H9 (cell line): ENCODE data around the gene HSPBP1. TPM values are rescaled to one million over a fixed set of nuclear protein-coding genes. Genes with fewer than 3 reads are reported as not detected.

Experiments used
- DNase-seq: peaks from one replicate; pipeline ENCODE4 v3.0.0-alpha.2; 2017
- H2AFZ ChIP-seq: one replicate; pipeline ENCODE4 v1.6.1; 2013; ENCODE audit warnings: mild to moderate bottlenecking, low read length, control low read depth, moderate library complexity
- H2AK5ac ChIP-seq: 2 replicates; pipeline ENCODE4 v1.6.1; 2013; ENCODE audit warnings: low read length, control low read depth, mixed read lengths; ENCODE audit not compliant: insufficient read length
- H2BK120ac ChIP-seq: one replicate; pipeline ENCODE4 v1.6.1; 2013; ENCODE audit warnings: low read depth, mild to moderate bottlenecking, low read length, control low read depth, inconsistent platforms; ENCODE audit not compliant: poor library complexity, severe bottlenecking
- H2BK12ac ChIP-seq: 2 replicates; pipeline ENCODE4 v1.6.1; 2013; ENCODE audit warnings: low read length, control low read depth, mixed read lengths, low read depth; ENCODE audit not compliant: insufficient read length
- H2BK15ac ChIP-seq: 2 replicates; pipeline ENCODE4 v1.6.1; 2013; ENCODE audit warnings: low read depth, low read length, control low read depth
- H2BK20ac ChIP-seq: one replicate; pipeline ENCODE4 v1.6.1; 2013; ENCODE audit warnings: low read depth, mild to moderate bottlenecking, low read length, control low read depth, inconsistent platforms; ENCODE audit not compliant: poor library complexity, severe bottlenecking
- H2BK5ac ChIP-seq: 2 replicates; pipeline ENCODE4 v1.6.1; 2013; ENCODE audit warnings: low read length, control low read depth, mixed read lengths; ENCODE audit not compliant: insufficient read length
- H3K14ac ChIP-seq: 2 replicates; pipeline ENCODE4 v1.6.1; 2013; ENCODE audit warnings: low read length, control low read depth; ENCODE audit not compliant: insufficient read depth
- H3K18ac ChIP-seq: 2 replicates; pipeline ENCODE4 v1.6.1; 2013; ENCODE audit warnings: low read depth, mild to moderate bottlenecking, mixed read lengths, low read length, control low read depth; ENCODE audit not compliant: insufficient read length
- H3K23ac ChIP-seq: 2 replicates; pipeline ENCODE4 v1.6.1; 2013; ENCODE audit warnings: low read length, control low read depth, mixed read lengths, low read depth; ENCODE audit not compliant: insufficient read length
- H3K23me2 ChIP-seq: 2 replicates; pipeline ENCODE4 v1.6.1; 2013; ENCODE audit warnings: low read depth, mild to moderate bottlenecking, mixed read lengths, low read length, control low read depth; ENCODE audit not compliant: insufficient read length, poor library complexity, severe bottlenecking
- H3K27ac ChIP-seq: 2 replicates; pipeline ENCODE4 v1.5.1; 2013; ENCODE audit warnings: low read length, control low read depth, mixed read lengths, low read depth; ENCODE audit not compliant: insufficient read length
- H3K27me3 ChIP-seq: 2 replicates; pipeline ENCODE4 v1.6.1; 2013; ENCODE audit warnings: low read length, control low read depth, inconsistent platforms; ENCODE audit not compliant: insufficient read depth
- H3K4ac ChIP-seq: 2 replicates; pipeline ENCODE4 v1.6.1; 2013; ENCODE audit warnings: low read depth, mild to moderate bottlenecking, control low read depth, inconsistent platforms, low read length, moderate library complexity
- H3K4me1 ChIP-seq: 2 replicates; pipeline ENCODE4 v1.6.1; 2013; ENCODE audit warnings: low read length, control low read depth, inconsistent platforms; ENCODE audit not compliant: insufficient read depth
- H3K4me2 ChIP-seq: 2 replicates; pipeline ENCODE4 v1.6.1; 2013; ENCODE audit warnings: low read length, control low read depth, mixed read lengths; ENCODE audit not compliant: insufficient read length, insufficient read depth
- H3K56ac ChIP-seq: 2 replicates; pipeline ENCODE4 v1.6.1; 2013; ENCODE audit warnings: low read depth, mild to moderate bottlenecking, mixed read lengths, low read length, control low read depth; ENCODE audit not compliant: insufficient read length
- H3K79me1 ChIP-seq: 2 replicates; pipeline ENCODE4 v1.6.1; 2013; ENCODE audit warnings: low read depth, mild to moderate bottlenecking, moderate library complexity, low read length, control low read depth, inconsistent platforms; ENCODE audit not compliant: insufficient read depth, poor library complexity, severe bottlenecking
- H3K79me2 ChIP-seq: 2 replicates; pipeline ENCODE4 v1.6.1; 2013; ENCODE audit warnings: low read length, control low read depth, inconsistent platforms; ENCODE audit not compliant: insufficient read depth
- H3K9ac ChIP-seq: 2 replicates; pipeline ENCODE4 v1.6.1; 2013; ENCODE audit warnings: low read length, control low read depth, mixed read lengths; ENCODE audit not compliant: insufficient read length; ENCODE audit errors: extremely low read depth
- H3K9me3 ChIP-seq: one replicate; pipeline ENCODE4 v1.6.1; 2013; ENCODE audit warnings: low read depth, low read length, inconsistent platforms; ENCODE audit not compliant: control insufficient read depth
- H3T11ph ChIP-seq: one replicate; pipeline ENCODE4 v1.6.1; 2013; ENCODE audit warnings: mild to moderate bottlenecking, low read length, control low read depth, inconsistent platforms
- H4K20me1 ChIP-seq: one replicate; pipeline ENCODE4 v1.6.1; 2013; ENCODE audit not compliant: control insufficient read depth, insufficient read length, insufficient read depth
- H4K5ac ChIP-seq: 2 replicates; pipeline ENCODE4 v1.6.1; 2013; ENCODE audit warnings: low read depth, mild to moderate bottlenecking, mixed read lengths, low read length, control low read depth; ENCODE audit not compliant: insufficient read length
- H4K8ac ChIP-seq: replicated peaks from 2 replicates; pipeline ENCODE4 v1.6.1; 2013; ENCODE audit warnings: low read length, control low read depth, mixed read lengths, low read depth; ENCODE audit not compliant: insufficient read length
- H4K91ac ChIP-seq: 2 replicates; pipeline ENCODE4 v1.6.1; 2013; ENCODE audit warnings: low read depth, mild to moderate bottlenecking, moderate library complexity, mixed read lengths, low read length, control low read depth; ENCODE audit not compliant: insufficient read length
- H3K27ac Mint-ChIP-seq, 3 experiments: 2 replicates in 2 of 3; 3 replicates in 1 of 3; pipeline ENCODE4 v1.8.0; 2020 to 2021; ENCODE audit warnings: mixed read lengths in 3 of 3, mild to moderate bottlenecking in 1 of 3, moderate library complexity in 1 of 3
- H3K27me3 Mint-ChIP-seq: 2 replicates; pipeline ENCODE4 v1.8.0; 2021; ENCODE audit warnings: low read depth, mild to moderate bottlenecking, moderate library complexity, mixed read lengths
- H3K36me3 Mint-ChIP-seq, 3 experiments: 2 replicates in 2 of 3; 3 replicates in 1 of 3; pipeline ENCODE4 v1.8.0; 2020 to 2021; ENCODE audit warnings: low read depth in 3 of 3, mixed read lengths in 3 of 3; ENCODE audit not compliant: insufficient read depth in 1 of 3
- H3K4me1 Mint-ChIP-seq, 2 experiments: 2 replicates each; pipeline ENCODE4 v1.8.0; 2020; ENCODE audit warnings: mixed read lengths in 2 of 2
- H3K4me3 Mint-ChIP-seq, 2 experiments: 2 replicates in 1 of 2; 3 replicates in 1 of 2; pipeline ENCODE4 v1.8.0; 2020 to 2021; ENCODE audit warnings: mild to moderate bottlenecking in 2 of 2, mixed read lengths in 2 of 2, moderate library complexity in 1 of 2
- H3K9me3 Mint-ChIP-seq, 2 experiments: 2 replicates in 1 of 2; 3 replicates in 1 of 2; pipeline ENCODE4 v1.8.0; 2020; ENCODE audit warnings: mild to moderate bottlenecking in 2 of 2, mixed read lengths in 2 of 2, moderate library complexity in 1 of 2
- CTCF ChIP-seq: fragments of 200-600 bp; sonication (generic); conservative IDR thresholded peaks from 3 replicates; pipeline ENCODE4 v1.8.0; 2021; ENCODE audit warnings: antibody characterized with exemption, mild to moderate bottlenecking
- WGBS: extraction: QIAGEN DNeasy Blood & Tissue Kit; methylation state at CpG from one replicate; pipeline ENCODE4 v1.1.7; 2013; ENCODE audit warnings: missing lambda C conversion rate, low lambda C conversion rate, mixed read lengths; ENCODE audit not compliant: insufficient read length; ENCODE audit errors: extremely low coverage; 5-methylcytosine and 5-hydroxymethylcytosine counted together
- total RNA-seq: library from RNA; stranded (reverse); gene quantifications from 2 replicates; pipeline ENCODE4 v1.2.1, GENCODE V29; 2021

Gene HSPBP1
- total RNA-seq, 1 experiment from 2014 or later: 47.4 TPM

- H2BK120ac ChIP-seq: no peak overlapping the region
- H3K27me3 ChIP-seq: no peaks in the 10 kb centered on the region
- no peak overlapping the region for H2AFZ ChIP-seq
- no CpG with 5 or more reads among the region's 17 CpGs for WGBS
- Mint-ChIP-seq H3K4me3 (no peak overlapping the region), H3K4me1 (peaks cover 11 to 19% of the 10 kb centered on the region in 2 experiments), H3K36me3 (peaks cover 46 to 67% (median 67%) of the 10 kb centered on the region in 3 experiments; a peak in 6 of 7 replicates), H3K9me3 (no peaks in the 10 kb centered on the region), H3K27ac (peak overlapping the region in 1 of 3 experiments; percentile 68; a peak in 2 of 7 replicates), H3K27me3 (no peaks in the 10 kb centered on the region; the same call in 1 of the 2 replicates)
- H3K4me1 ChIP-seq: peaks cover 3% of the 10 kb centered on the region; the same call in 1 of the 2 replicates
- no peak overlapping the region for H2BK12ac ChIP-seq
- TF ChIP-seq CTCF: no peak
- no peak overlapping the region for H3K4me2 ChIP-seq
- no peak overlapping the region for H4K91ac ChIP-seq
- no peak overlapping the region for H3K14ac ChIP-seq
- H3K9me3 ChIP-seq: no peaks in the 10 kb centered on the region
- no peak overlapping the region for H3K9ac ChIP-seq
- no peaks in the 10 kb centered on the region for H3K79me2 ChIP-seq
- peak; percentile 52 for DNase-seq
- no peak overlapping the region for H2BK15ac ChIP-seq
- H4K5ac ChIP-seq: no peak overlapping the region
- H3T11ph ChIP-seq: no peak overlapping the region
- H3K23me2 ChIP-seq: no peaks in the 10 kb centered on the region
- no peak overlapping the region for H3K56ac ChIP-seq
- H3K18ac ChIP-seq: no peak overlapping the region
- no peak overlapping the region for H3K4ac ChIP-seq
- H4K20me1 ChIP-seq: no peaks in the 10 kb centered on the region
- H2AK5ac ChIP-seq: no peak overlapping the region
- no peaks in the 10 kb centered on the region for H3K79me1 ChIP-seq
- no peak overlapping the region for H4K8ac ChIP-seq
- H2BK20ac ChIP-seq: no peak overlapping the region
- H3K23ac ChIP-seq: no peak overlapping the region
- no peak overlapping the region for H3K27ac ChIP-seq
- no peak overlapping the region for H2BK5ac ChIP-seq
These were observed 26.2 kb upstream of the HSPBP1 start for GRCh38 chr19:55305983-55306562.
